Measurements from ENCODE around the gene NPR3.
"Not testable (repeated sequence)": the region's sequence is repeated elsewhere in the genome, so short reads cannot be mapped to it uniquely, and the experiment has no call there.

NPR3 gene

DNA sequence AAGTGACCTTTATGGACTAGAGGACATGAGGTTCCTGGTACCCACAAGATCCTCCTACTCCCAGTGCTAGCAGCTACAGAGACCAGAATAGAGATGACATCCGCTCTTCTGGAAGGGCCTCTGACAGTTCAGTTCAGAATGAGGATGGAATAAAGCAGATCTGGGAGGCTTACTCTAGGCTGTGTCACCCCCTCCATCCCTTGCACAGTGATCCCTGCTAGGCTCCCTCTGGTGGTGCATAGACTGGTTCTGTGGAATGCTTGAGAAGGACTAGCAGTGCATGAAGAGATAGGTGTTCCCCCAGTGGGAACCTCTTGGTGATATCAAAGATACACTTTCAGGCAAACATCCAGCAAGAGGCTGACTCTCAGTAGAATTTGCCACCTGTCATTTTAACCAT, 83.0 kb downstream of the NPR3 start:
- TF ChIP-seq, protein P1, sequence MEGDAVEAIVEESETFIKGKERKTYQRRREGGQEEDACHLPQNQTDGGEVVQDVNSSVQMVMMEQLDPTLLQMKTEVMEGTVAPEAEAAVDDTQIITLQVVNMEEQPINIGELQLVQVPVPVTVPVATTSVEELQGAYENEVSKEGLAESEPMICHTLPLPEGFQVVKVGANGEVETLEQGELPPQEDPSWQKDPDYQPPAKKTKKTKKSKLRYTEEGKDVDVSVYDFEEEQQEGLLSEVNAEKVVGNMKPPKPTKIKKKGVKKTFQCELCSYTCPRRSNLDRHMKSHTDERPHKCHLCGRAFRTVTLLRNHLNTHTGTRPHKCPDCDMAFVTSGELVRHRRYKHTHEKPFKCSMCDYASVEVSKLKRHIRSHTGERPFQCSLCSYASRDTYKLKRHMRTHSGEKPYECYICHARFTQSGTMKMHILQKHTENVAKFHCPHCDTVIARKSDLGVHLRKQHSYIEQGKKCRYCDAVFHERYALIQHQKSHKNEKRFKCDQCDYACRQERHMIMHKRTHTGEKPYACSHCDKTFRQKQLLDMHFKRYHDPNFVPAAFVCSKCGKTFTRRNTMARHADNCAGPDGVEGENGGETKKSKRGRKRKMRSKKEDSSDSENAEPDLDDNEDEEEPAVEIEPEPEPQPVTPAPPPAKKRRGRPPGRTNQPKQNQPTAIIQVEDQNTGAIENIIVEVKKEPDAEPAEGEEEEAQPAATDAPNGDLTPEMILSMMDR (IDR thresholded peaks at IDR 0.05; ENCODE audit: low read length, missing control alignments) = peak; percentile 41
- H3K4me3 ChIP-seq (replicated peaks; ENCODE audit: low read depth, low read length) = no peak overlapping the region
- DNase-seq (ENCODE audit: low read depth) = peak; percentile 22

DNA sequence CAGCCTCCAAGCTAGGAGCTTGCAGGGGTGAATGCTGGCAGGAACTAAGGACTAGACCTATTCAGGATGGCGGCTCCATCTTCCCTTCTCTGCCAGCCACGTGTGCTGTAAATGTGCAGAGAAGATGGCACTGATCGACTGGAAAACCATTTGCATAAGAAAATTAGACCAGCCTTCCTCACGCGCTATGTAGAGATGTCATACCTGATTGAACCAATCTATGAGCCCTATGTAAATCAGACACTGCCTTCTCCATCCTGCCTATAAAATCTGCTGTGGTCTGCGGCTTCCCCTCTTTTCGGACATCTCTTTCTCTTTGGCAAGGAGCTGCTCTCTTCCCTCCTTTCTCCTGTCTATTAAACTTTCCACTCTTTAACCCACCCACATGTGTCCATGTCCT, 91.6 kb downstream of the NPR3 start:
- TF ChIP-seq, protein P1 (IDR thresholded peaks at IDR 0.05; ENCODE audit: low read length, missing control alignments) = no peak
- no peak overlapping the region for H3K4me3 ChIP-seq (replicated peaks; ENCODE audit: low read depth, low read length)
- DNase-seq (ENCODE audit: low read depth) = no peak

DNA sequence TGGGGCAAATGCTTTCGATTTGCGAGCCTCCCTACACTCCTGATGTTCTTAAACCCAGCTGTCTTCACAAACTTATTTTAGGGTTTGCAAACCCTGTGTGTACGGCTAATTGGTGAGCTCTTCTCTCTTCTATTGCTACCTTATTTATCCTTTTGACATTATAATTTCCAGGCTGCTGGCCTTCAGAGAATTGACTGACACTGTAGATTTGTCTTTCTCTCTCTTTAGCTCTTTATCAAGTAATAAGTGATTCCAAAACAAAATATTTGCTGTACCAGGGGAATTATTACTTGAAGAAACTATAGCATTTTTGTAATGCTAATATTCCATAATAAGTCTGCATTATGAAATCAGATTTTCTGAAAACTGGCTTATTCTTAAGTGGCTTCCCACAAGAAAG, 92.5 kb downstream of the NPR3 start:
- H3K4me3 ChIP-seq (replicated peaks; ENCODE audit: low read depth, low read length) = no peak overlapping the region
- TF ChIP-seq, protein P1 (IDR thresholded peaks at IDR 0.05; ENCODE audit: low read length, missing control alignments) = no peak
- no peak for DNase-seq (ENCODE audit: low read depth)

DNA sequence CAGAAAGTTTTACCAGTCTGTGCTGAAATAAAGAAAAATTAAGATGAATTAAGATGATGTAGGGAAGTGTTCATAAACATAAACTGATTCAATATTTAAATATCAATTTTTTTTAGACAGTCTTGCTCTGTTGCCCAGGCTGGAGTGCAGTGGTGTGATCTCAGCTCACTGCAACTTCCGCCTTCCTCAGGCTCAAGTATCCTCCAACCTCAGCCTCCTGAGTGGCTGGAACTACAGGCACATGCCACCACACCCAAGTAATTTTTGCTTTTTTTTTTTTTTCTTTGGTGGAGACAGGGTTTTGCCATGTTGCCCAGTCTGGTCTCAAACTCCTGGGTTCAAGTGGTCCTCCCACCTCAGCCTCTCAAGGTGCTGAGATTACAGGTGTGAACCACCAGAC, 94.3 kb downstream of the NPR3 start:
- H3K4me3 ChIP-seq (replicated peaks; ENCODE audit: low read depth, low read length); DNase-seq (ENCODE audit: low read depth): not testable (repeated sequence)

DNA sequence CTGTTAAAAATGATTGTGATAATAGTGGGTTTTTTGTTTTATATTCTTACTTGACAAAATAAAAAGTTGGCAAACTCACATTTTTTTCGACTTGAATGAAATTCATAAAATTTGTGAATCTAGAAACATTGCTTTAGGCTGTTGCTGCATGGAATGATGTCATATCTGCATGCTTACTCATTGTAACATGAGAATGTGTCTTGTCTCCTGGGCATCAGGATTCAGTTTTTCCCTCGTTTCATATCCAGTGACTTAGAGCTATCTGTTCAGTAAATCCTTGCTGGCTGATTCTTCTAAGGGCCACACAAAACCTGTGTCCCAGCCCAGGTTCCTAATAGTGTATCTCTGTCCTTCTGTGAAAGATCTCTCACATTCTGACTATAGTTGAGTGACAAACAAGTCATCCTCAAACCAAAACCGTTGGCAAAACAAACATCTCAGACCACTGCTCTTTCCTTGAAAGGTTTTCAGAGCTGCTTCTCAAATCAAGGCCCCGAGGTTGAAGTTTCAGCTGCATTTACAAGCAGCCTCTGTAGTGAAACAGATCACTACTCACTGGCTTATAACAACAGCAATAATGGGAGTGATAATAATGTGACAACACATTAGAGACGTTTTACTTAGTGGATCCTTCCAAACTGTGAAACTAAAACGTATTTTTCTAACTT, 95.0 kb downstream of the NPR3 start:
- TF ChIP-seq, protein P1 (IDR thresholded peaks at IDR 0.05; ENCODE audit: low read length, missing control alignments) = no peak
- DNase-seq (ENCODE audit: low read depth) = peak; percentile 56
- no peak overlapping the region for H3K4me3 ChIP-seq (replicated peaks; ENCODE audit: low read depth, low read length)

DNA sequence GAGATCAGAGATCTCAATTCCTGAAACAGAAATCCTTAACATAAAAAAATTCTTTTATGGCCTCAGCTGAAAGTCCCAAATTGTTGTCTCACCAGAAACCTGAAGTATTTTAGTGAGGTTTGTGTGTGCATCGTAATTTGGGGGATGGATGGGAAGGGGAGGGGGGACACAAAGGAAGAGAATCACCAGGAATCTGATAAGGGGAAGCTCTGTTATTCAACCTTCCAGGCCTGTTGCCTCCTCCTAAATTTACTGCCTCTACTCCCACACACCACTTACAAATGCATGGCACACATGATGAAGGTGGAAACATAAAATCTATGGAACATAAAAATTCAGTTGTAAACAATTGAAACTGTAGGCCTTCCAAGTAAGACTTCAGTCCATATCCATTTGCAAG, 97.7 kb downstream of the NPR3 start:
- TF ChIP-seq, protein P1 (IDR thresholded peaks at IDR 0.05; ENCODE audit: low read length, missing control alignments) = no peak
- DNase-seq (ENCODE audit: low read depth) = no peak
- no peak overlapping the region for H3K4me3 ChIP-seq (replicated peaks; ENCODE audit: low read depth, low read length)

DNA sequence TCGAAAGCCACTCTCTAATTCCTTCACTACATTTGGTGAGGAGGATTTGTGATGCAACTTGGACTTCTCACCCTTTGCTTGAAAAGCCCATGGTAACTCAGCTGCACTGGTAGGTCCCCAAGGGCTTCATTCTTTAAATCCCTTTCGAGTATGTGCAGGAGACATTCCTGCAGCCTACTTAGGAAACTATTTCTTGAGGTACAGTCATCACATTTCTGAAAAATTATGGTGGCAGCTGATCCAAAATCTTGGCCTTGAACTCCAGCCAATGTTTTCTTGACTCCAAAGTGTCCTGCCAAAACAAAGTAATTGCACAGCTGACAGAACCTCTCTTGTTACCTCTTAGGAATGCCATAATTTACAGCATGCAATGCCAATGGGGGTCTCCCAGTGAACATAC, 99.7 kb downstream of the NPR3 start:
- TF ChIP-seq, protein P1 (IDR thresholded peaks at IDR 0.05; ENCODE audit: low read length, missing control alignments) = no peak
- DNase-seq (ENCODE audit: low read depth) = peak; percentile 58

More for the DNA sequence above, 99.7 kb downstream of the NPR3 start:
- no peak overlapping the region for H3K4me3 ChIP-seq (replicated peaks; ENCODE audit: low read depth, low read length)
